Hematopoietic multipotent progenitor cell treated with erythropoietin and hydrocortisone succinate and interleukin-3 and kit ligand, for 15 days (in vitro differentiated cells): ENCODE results near the gene FAM217B.
"Not testable (repeated sequence)": the region's sequence is repeated elsewhere in the genome, so short reads cannot be mapped to it uniquely, and the experiment has no call there.

Experiments used
- DNase-seq: peaks from one replicate; pipeline ENCODE4 v3.0.0-alpha.2; 2015; ENCODE audit warnings: low spot score

The FAM217B gene

GRCh38 chr20:59939052-59939878 is 924 bp upstream of the FAM217B start:
- DNase-seq: no peak

- no peak for DNase-seq
Measured at GRCh38 chr20:59939879-59940128, 385 bp upstream of the FAM217B start.

- no peak for DNase-seq
Measured at GRCh38 chr20:59940956-59941294, 736 bp downstream of the FAM217B start.

GRCh38 chr20:59942245-59942644 is 2.1 kb downstream of the FAM217B start:
- DNase-seq: no peak

- no peak for DNase-seq
Measured at GRCh38 chr20:59944726-59945125, 4.5 kb downstream of the FAM217B start.

GRCh38 chr20:59945175-59945574 is 5.0 kb downstream of the FAM217B start:
- DNase-seq: no peak

GRCh38 chr20:59945731-59946130 is 5.5 kb downstream of the FAM217B start:
- no peak for DNase-seq

- no peak for DNase-seq
Measured at GRCh38 chr20:59947376-59947775, 7.2 kb downstream of the FAM217B start.

GRCh38 chr20:59948212-59948611 is 8.0 kb downstream of the FAM217B start:
- DNase-seq: no peak

- DNase-seq: peak; percentile 36
Measured at GRCh38 chr20:59948828-59949720, 8.9 kb downstream of the FAM217B start.

- DNase-seq: no peak
Measured at GRCh38 chr20:59949911-59950310, 9.7 kb downstream of the FAM217B start.

- DNase-seq: no peak
Measured at GRCh38 chr20:59954718-59955117, 14.5 kb downstream of the FAM217B start.

- no peak for DNase-seq
Measured at GRCh38 chr20:59955131-59955796, 15.1 kb downstream of the FAM217B start.

GRCh38 chr20:59957568-59957967 is 17.4 kb downstream of the FAM217B start:
- DNase-seq: not testable (repeated sequence)

- no peak for DNase-seq
Measured at GRCh38 chr20:59958123-59958522, 17.9 kb downstream of the FAM217B start, which contains the start of gene CDH26. CDH26 (plus strand) TSS chr20:59958423; CDS start chr20:59958727, 304 bp downstream.

GRCh38 chr20:59958626-59959025 is 18.4 kb downstream of the FAM217B start:
- DNase-seq: no peak

GRCh38 chr20:59961423-59961822 is 21.2 kb downstream of the FAM217B start:
- no peak for DNase-seq

- no peak for DNase-seq
Measured at GRCh38 chr20:59962155-59962554, 22.0 kb downstream of the FAM217B start.

- no peak for DNase-seq
Measured at GRCh38 chr20:59966428-59966827, 26.2 kb downstream of the FAM217B start.

- DNase-seq: no peak
Measured at GRCh38 chr20:59971428-59971827, 31.2 kb downstream of the FAM217B start.

- no peak for DNase-seq
Measured at GRCh38 chr20:59972037-59972801, 32.0 kb downstream of the FAM217B start.

GRCh38 chr20:59976156-59976782 is 36.1 kb downstream of the FAM217B start:
- DNase-seq: no peak
